Mucosa of gallbladder (tissue), 1 donor: ENCODE results near the gene KCNG2. TPM values are rescaled to one million over a fixed set of nuclear protein-coding genes. Genes with fewer than 3 reads are reported as not detected.
"Not testable (repeated sequence)": the region's sequence is repeated elsewhere in the genome, so short reads cannot be mapped to it uniquely, and the experiment has no call there.

ENCODE experiments used
- DNase-seq: peaks from one replicate; pipeline ENCODE4 v3.0.0-alpha.2; 2020; ENCODE audit warnings: low spot score
- total RNA-seq: library from RNA; stranded (reverse); gene quantifications from one replicate; pipeline ENCODE4 v1.2.1, GENCODE V29; 2021
- donor health status: DM: no; HTN: no; CAD: no.

Gene KCNG2
- total RNA-seq, 1 donor from 2014 or later = not detected

GRCh38 chr18:79870301-79871025 lies 72.7 kb downstream of the KCNG2 start:
- DNase-seq = no peak

- no peak for DNase-seq
Measured at GRCh38 chr18:79871026-79871390, 73.3 kb downstream of the KCNG2 start.

- DNase-seq = no peak
Measured at GRCh38 chr18:79871481-79872091, 73.8 kb downstream of the KCNG2 start.

GRCh38 chr18:79872527-79873444 lies 75.0 kb downstream of the KCNG2 start:
- no peak for DNase-seq

- DNase-seq = no peak
Measured at GRCh38 chr18:79873449-79874110, 75.8 kb downstream of the KCNG2 start.

- no peak for DNase-seq
Measured at GRCh38 chr18:79874553-79875530, 77.1 kb downstream of the KCNG2 start.

GRCh38 chr18:79875531-79875919 lies 77.8 kb downstream of the KCNG2 start:
- no peak for DNase-seq

GRCh38 chr18:79875931-79876461 lies 78.3 kb downstream of the KCNG2 start:
- no peak for DNase-seq

- DNase-seq = no peak
Measured at GRCh38 chr18:79876497-79876896, 78.8 kb downstream of the KCNG2 start.

GRCh38 chr18:79877163-79878091 lies 79.7 kb downstream of the KCNG2 start:
- no peak for DNase-seq

- DNase-seq = not testable (repeated sequence)
Measured at GRCh38 chr18:79878246-79878645, 80.5 kb downstream of the KCNG2 start.

GRCh38 chr18:79878741-79879378 lies 81.1 kb downstream of the KCNG2 start:
- DNase-seq = no peak

- DNase-seq = no peak
Measured at GRCh38 chr18:79879566-79879965, 81.8 kb downstream of the KCNG2 start.

GRCh38 chr18:79881695-79882094 lies 84.0 kb downstream of the KCNG2 start:
- no peak for DNase-seq

GRCh38 chr18:79882522-79883241 lies 84.9 kb downstream of the KCNG2 start:
- DNase-seq = no peak

GRCh38 chr18:79883461-79884293 lies 85.9 kb downstream of the KCNG2 start:
- no peak for DNase-seq

GRCh38 chr18:79884294-79884962 lies 86.7 kb downstream of the KCNG2 start:
- no peak for DNase-seq
